ENCODE data around the gene TAS2R43.
"Not testable (repeated sequence)": the region's sequence is repeated elsewhere in the genome, so short reads cannot be mapped to it uniquely, and the experiment has no call there.

Gene TAS2R43

DNA sequence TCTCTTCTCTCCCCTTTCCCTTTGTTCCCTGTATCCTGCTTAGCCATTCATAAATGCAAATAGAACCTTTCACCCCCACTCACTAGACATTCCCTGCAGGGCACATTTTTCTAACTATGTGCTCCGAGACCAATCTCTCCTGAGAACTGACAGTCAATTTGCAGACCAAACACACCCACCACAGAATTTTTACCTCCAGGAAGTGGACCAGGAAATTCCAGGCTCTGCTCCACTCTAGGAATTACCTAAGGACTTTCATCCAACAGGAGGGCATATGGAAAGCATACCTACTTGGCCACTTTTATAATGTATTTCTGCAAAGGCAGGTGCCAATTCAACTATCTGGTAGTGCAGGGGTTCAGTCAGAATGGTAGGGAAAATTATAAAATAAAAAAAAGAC, 21.1 kb downstream of the TAS2R43 start:
- H4K8ac ChIP-seq (ENCODE audit: low read depth, low read length): no peak overlapping the region
- DNase-seq (ENCODE audit: low spot score): no peak
- no peak overlapping the region for H2BK120ac ChIP-seq (ENCODE audit: low read depth, low read length)
- H2AFZ ChIP-seq (ENCODE audit: low read length): no peak overlapping the region
- no peak overlapping the region for H3K23ac ChIP-seq (ENCODE audit: low read depth, low read length, poor library complexity)
- H3K4ac ChIP-seq (ENCODE audit: low read length): no peak overlapping the region
- no peak overlapping the region for H3K4me2 ChIP-seq (ENCODE audit: insufficient read depth, low read length, poor library complexity, severe bottlenecking)
- no peak overlapping the region for H4K91ac ChIP-seq (ENCODE audit: low read depth, low read length, poor library complexity)
- no peaks in the 10 kb centered on the region for H3K27me3 ChIP-seq (ENCODE audit: control insufficient read depth in 3 of 3, insufficient read depth in 3 of 3, low read depth in 1 of 3, low read length in 3 of 3)
- peaks cover 0 to 7% of the 10 kb centered on the region in 2 donors for H3K36me3 ChIP-seq (replicated peaks in 1 of 2; ENCODE audit: control insufficient read depth in 2 of 2, insufficient read depth in 2 of 2, low read length in 2 of 2)
- H3K4me3 ChIP-seq (ENCODE audit: low read length in 2 of 2): no peak overlapping the region
- H2BK5ac ChIP-seq (ENCODE audit: low read length): no peak overlapping the region
- no peak overlapping the region for H2AK5ac ChIP-seq (ENCODE audit: low read depth, low read length)
- no peak overlapping the region for H3K9ac ChIP-seq (ENCODE audit: low read depth, low read length, poor library complexity)
- no peak overlapping the region for H2BK12ac ChIP-seq (ENCODE audit: low read length)
- H3K9me3 ChIP-seq (replicated peaks in 1 of 2; ENCODE audit: control insufficient read depth in 2 of 2, insufficient read depth in 1 of 2, low read depth in 1 of 2, low read length in 2 of 2): no peaks in the 10 kb centered on the region
- H3K27ac ChIP-seq (replicated peaks; ENCODE audit: low read length): no peak overlapping the region
- H3K4me1 ChIP-seq (ENCODE audit: control insufficient read depth in 2 of 2, insufficient read depth in 1 of 2, low read depth in 1 of 2, low read length in 2 of 2): no peaks in the 10 kb centered on the region
- H3K18ac ChIP-seq (ENCODE audit: low read length): no peak overlapping the region
- no CpG with 5 or more reads among the region's 1 CpG for WGBS, 2 donors (ENCODE audit: extremely low coverage in 2 of 2, insufficient read length in 2 of 2, insufficient replicate concordance in 1 of 2)
- no peaks in the 10 kb centered on the region for H3K79me1 ChIP-seq (ENCODE audit: low read depth, low read length)
- H3K14ac ChIP-seq (ENCODE audit: low read length): no peak overlapping the region
- no peak overlapping the region for H2BK15ac ChIP-seq (ENCODE audit: low read length)

DNA sequence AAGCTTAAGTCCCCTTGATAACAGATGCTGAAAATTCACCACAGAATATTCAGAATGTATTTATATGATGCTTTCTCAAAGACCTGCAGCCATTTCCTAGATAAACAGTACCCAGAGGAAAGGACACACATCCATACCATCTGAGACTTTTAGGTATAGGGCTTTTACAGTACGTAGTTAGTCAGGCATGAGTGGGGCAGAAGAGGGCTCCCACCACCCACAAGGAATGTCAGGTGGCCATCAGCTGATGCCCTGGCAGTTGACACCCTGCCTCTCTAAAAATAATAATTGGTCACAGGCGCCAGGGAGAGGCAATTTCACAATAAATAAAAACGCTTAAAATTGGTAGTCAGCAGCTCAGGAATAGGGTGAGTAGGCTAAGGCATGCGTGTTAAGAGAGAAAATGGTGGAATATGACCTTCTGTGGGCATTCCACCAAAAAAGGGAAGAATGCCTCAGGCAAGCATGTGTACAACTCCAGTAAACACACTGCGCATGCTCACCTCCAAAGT, 22.2 kb downstream of the TAS2R43 start:
- H2AK5ac ChIP-seq (ENCODE audit: low read depth, low read length): no peak overlapping the region
- H2BK15ac ChIP-seq (ENCODE audit: low read length): no peak overlapping the region
- H4K91ac ChIP-seq (ENCODE audit: low read depth, low read length, poor library complexity): no peak overlapping the region
- H2BK12ac ChIP-seq (ENCODE audit: low read length): no peak overlapping the region
- no peak overlapping the region for H2AFZ ChIP-seq (ENCODE audit: low read length)
- no peaks in the 10 kb centered on the region for H3K27me3 ChIP-seq (ENCODE audit: control insufficient read depth in 3 of 3, insufficient read depth in 3 of 3, low read depth in 1 of 3, low read length in 3 of 3)
- H3K4me2 ChIP-seq (ENCODE audit: insufficient read depth, low read length, poor library complexity, severe bottlenecking): no peak overlapping the region
- H3K36me3 ChIP-seq (replicated peaks in 1 of 2; ENCODE audit: control insufficient read depth in 2 of 2, insufficient read depth in 2 of 2, low read length in 2 of 2): peaks cover 0 to 7% of the 10 kb centered on the region in 2 donors
- H3K4me1 ChIP-seq (ENCODE audit: control insufficient read depth in 2 of 2, insufficient read depth in 1 of 2, low read depth in 1 of 2, low read length in 2 of 2): no peaks in the 10 kb centered on the region
- no peak overlapping the region for H3K23ac ChIP-seq (ENCODE audit: low read depth, low read length, poor library complexity)
- peaks cover 0 to 4% of the 10 kb centered on the region in 2 donors for H3K9me3 ChIP-seq (replicated peaks in 1 of 2; ENCODE audit: control insufficient read depth in 2 of 2, insufficient read depth in 1 of 2, low read depth in 1 of 2, low read length in 2 of 2)
- H2BK5ac ChIP-seq (ENCODE audit: low read length): no peak overlapping the region
- H3K18ac ChIP-seq (ENCODE audit: low read length): no peak overlapping the region
- no peak for DNase-seq (ENCODE audit: low spot score)
- no peak overlapping the region for H3K4ac ChIP-seq (ENCODE audit: low read length)
- no peak overlapping the region for H3K27ac ChIP-seq (replicated peaks; ENCODE audit: low read length)
- H3K79me1 ChIP-seq (ENCODE audit: low read depth, low read length): no peaks in the 10 kb centered on the region
- no CpG with 5 or more reads among the region's 5 CpGs for WGBS, 2 donors (ENCODE audit: extremely low coverage in 2 of 2, insufficient read length in 2 of 2, insufficient replicate concordance in 1 of 2)
- no peak overlapping the region for H3K9ac ChIP-seq (ENCODE audit: low read depth, low read length, poor library complexity)
- no peak overlapping the region for H3K4me3 ChIP-seq (ENCODE audit: low read length in 2 of 2)
- H4K8ac ChIP-seq (ENCODE audit: low read depth, low read length): no peak overlapping the region
- H3K14ac ChIP-seq (ENCODE audit: low read length): no peak overlapping the region
- H2BK120ac ChIP-seq (ENCODE audit: low read depth, low read length): no peak overlapping the region

- H2BK12ac ChIP-seq (ENCODE audit: low read length): no peak overlapping the region
- DNase-seq (ENCODE audit: low spot score): no peak
- no CpG with 5 or more reads among the region's 2 CpGs for WGBS, 2 donors (ENCODE audit: extremely low coverage in 2 of 2, insufficient read length in 2 of 2, insufficient replicate concordance in 1 of 2)
These were observed 24.6 kb downstream of the TAS2R43 start for GRCh38 chr12:11067514-11067913.

GRCh38 chr12:11062194-11062593, 29.9 kb downstream of the TAS2R43 start, which contains the start of gene TAS2R46:
Gene TAS2R46 (minus strand): TSS chr12:11062294. CDS start chr12:11062294, 0 bp downstream.
- not testable (repeated sequence) for H3K4me3 ChIP-seq (ENCODE audit: low read length in 2 of 2); H3K18ac ChIP-seq (ENCODE audit: low read length)
- no CpG with 5 or more reads among the region's 1 CpG for WGBS, 2 donors (ENCODE audit: extremely low coverage in 2 of 2, insufficient read length in 2 of 2, insufficient replicate concordance in 1 of 2)

More at GRCh38 chr12:11067514-11067913, 24.6 kb downstream of the TAS2R43 start:
- Histone ChIP-seq H3K36me3 (replicated peaks in 1 of 2; ENCODE audit: control insufficient read depth in 2 of 2, insufficient read depth in 2 of 2, low read length in 2 of 2) (peaks cover 0 to 5% of the 10 kb centered on the region in 2 donors), H3K79me1 (ENCODE audit: low read depth, low read length) (no peaks in the 10 kb centered on the region), H3K23ac (ENCODE audit: low read depth, low read length, poor library complexity) (no peak overlapping the region), H3K9me3 (replicated peaks in 1 of 2; ENCODE audit: control insufficient read depth in 2 of 2, insufficient read depth in 1 of 2, low read depth in 1 of 2, low read length in 2 of 2) (peaks cover 0 to 8% of the 10 kb centered on the region in 2 donors), H4K91ac (ENCODE audit: low read depth, low read length, poor library complexity) (no peak overlapping the region), H2BK15ac (ENCODE audit: low read length) (no peak overlapping the region), H3K4me1 (ENCODE audit: control insufficient read depth in 2 of 2, insufficient read depth in 1 of 2, low read depth in 1 of 2, low read length in 2 of 2) (no peaks in the 10 kb centered on the region), H3K18ac (ENCODE audit: low read length) (no peak overlapping the region), H3K4ac (ENCODE audit: low read length) (no peak overlapping the region), H3K27ac (replicated peaks; ENCODE audit: low read length) (no peak overlapping the region), H2BK5ac (ENCODE audit: low read length) (no peak overlapping the region), H2AK5ac (ENCODE audit: low read depth, low read length) (no peak overlapping the region), H2BK120ac (ENCODE audit: low read depth, low read length) (no peak overlapping the region), H3K9ac (ENCODE audit: low read depth, low read length, poor library complexity) (no peak overlapping the region), H3K14ac (ENCODE audit: low read length) (no peak overlapping the region), H2AFZ (ENCODE audit: low read length) (no peak overlapping the region), H3K4me3 (ENCODE audit: low read length in 2 of 2) (no peak overlapping the region), H4K8ac (ENCODE audit: low read depth, low read length) (no peak overlapping the region), H3K27me3 (ENCODE audit: control insufficient read depth in 3 of 3, insufficient read depth in 3 of 3, low read depth in 1 of 3, low read length in 3 of 3) (no peaks in the 10 kb centered on the region), H3K4me2 (ENCODE audit: insufficient read depth, low read length, poor library complexity, severe bottlenecking) (no peak overlapping the region)

More at GRCh38 chr12:11062194-11062593, 29.9 kb downstream of the TAS2R43 start, which contains the start of gene TAS2R46:
- H2BK15ac ChIP-seq (ENCODE audit: low read length); DNase-seq (ENCODE audit: low spot score); H4K91ac ChIP-seq (ENCODE audit: low read depth, low read length, poor library complexity); H2BK12ac ChIP-seq (ENCODE audit: low read length); H2BK120ac ChIP-seq (ENCODE audit: low read depth, low read length); H3K27me3 ChIP-seq (ENCODE audit: control insufficient read depth in 3 of 3, insufficient read depth in 3 of 3, low read depth in 1 of 3, low read length in 3 of 3); H3K36me3 ChIP-seq (replicated peaks in 1 of 2; ENCODE audit: control insufficient read depth in 2 of 2, insufficient read depth in 2 of 2, low read length in 2 of 2); H3K4me2 ChIP-seq (ENCODE audit: insufficient read depth, low read length, poor library complexity, severe bottlenecking); H3K27ac ChIP-seq (replicated peaks; ENCODE audit: low read length); H3K79me1 ChIP-seq (ENCODE audit: low read depth, low read length); H3K14ac ChIP-seq (ENCODE audit: low read length); H3K23ac ChIP-seq (ENCODE audit: low read depth, low read length, poor library complexity); H2AFZ ChIP-seq (ENCODE audit: low read length); H3K9me3 ChIP-seq (replicated peaks in 1 of 2; ENCODE audit: control insufficient read depth in 2 of 2, insufficient read depth in 1 of 2, low read depth in 1 of 2, low read length in 2 of 2); H2AK5ac ChIP-seq (ENCODE audit: low read depth, low read length); H3K4ac ChIP-seq (ENCODE audit: low read length); H2BK5ac ChIP-seq (ENCODE audit: low read length); H3K4me1 ChIP-seq (ENCODE audit: control insufficient read depth in 2 of 2, insufficient read depth in 1 of 2, low read depth in 1 of 2, low read length in 2 of 2); H4K8ac ChIP-seq (ENCODE audit: low read depth, low read length); H3K9ac ChIP-seq (ENCODE audit: low read depth, low read length, poor library complexity): not testable (repeated sequence)
